ENCODE data around the gene EMX1. TPM values are rescaled to one million over a fixed set of nuclear protein-coding genes. Genes with fewer than 3 reads are reported as not detected.

Gene EMX1
- total RNA-seq, 5 donors from 2014 or later (not counting 1 experiment from before 2014, with no cell fraction given): not detected

DNA sequence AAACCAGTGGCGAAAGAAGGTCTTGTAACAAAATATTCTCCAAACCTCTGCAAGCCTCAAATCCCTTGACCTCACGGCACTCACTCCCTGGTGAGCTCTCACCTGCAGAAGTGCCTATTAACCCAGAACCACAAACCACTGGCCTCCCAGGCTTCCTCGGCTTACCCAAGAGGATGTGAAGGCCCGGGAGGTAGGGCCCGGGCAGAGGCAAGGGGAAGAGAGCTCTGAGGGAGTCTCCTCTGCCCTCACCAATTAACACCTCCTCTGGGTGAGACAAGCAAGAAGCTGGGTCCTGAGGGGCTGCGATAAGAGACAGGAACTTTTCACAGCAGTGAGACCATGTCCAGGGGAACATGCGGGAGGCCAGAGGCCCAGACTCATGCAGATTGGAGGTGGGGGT, 53.7 kb downstream of the EMX1 start:
- ChIA-PET CTCF (no interaction called here), POLR2A (no interaction called here)
- ATAC-seq (replicated peaks in 1 of 4): no peak
- 94% methylated on average over 2 of the region's 7 CpGs for WGBS (ENCODE audit: insufficient coverage)
- Mint-ChIP-seq H3K27ac (no peak overlapping the region), H3K9me3 (no peaks in the 10 kb centered on the region), H3K4me3 (no peak overlapping the region), H3K36me3 (no peaks in the 10 kb centered on the region), H3K4me1 (no peaks in the 10 kb centered on the region), H3K27me3 (no peaks in the 10 kb centered on the region)
- Histone ChIP-seq H3K36me3 (ENCODE audit: control insufficient read depth in 2 of 2, extremely low read depth in 1 of 2, insufficient read depth in 1 of 2, low read length in 1 of 2) (no peaks in the 10 kb centered on the region), H3K4me1 (ENCODE audit: control insufficient read depth in 1 of 2, extremely low read depth in 1 of 2, insufficient read depth in 2 of 2, low read length in 2 of 2) (no peaks in the 10 kb centered on the region), H3K4me3 (ENCODE audit: control insufficient read depth in 1 of 2, extremely low read depth in 1 of 2, low read length in 1 of 2) (no peak overlapping the region), H3K27ac (ENCODE audit: low read length) (no peak overlapping the region), H3K9me3 (no peaks in the 10 kb centered on the region), H3K27me3 (replicated peaks in 1 of 2; ENCODE audit: control insufficient read depth in 2 of 2, extremely low read depth in 1 of 2, insufficient read depth in 2 of 2, low read length in 1 of 2) (peaks cover 0 to 21% of the 10 kb centered on the region in 2 experiments)
- no peak for DNase-seq

DNA sequence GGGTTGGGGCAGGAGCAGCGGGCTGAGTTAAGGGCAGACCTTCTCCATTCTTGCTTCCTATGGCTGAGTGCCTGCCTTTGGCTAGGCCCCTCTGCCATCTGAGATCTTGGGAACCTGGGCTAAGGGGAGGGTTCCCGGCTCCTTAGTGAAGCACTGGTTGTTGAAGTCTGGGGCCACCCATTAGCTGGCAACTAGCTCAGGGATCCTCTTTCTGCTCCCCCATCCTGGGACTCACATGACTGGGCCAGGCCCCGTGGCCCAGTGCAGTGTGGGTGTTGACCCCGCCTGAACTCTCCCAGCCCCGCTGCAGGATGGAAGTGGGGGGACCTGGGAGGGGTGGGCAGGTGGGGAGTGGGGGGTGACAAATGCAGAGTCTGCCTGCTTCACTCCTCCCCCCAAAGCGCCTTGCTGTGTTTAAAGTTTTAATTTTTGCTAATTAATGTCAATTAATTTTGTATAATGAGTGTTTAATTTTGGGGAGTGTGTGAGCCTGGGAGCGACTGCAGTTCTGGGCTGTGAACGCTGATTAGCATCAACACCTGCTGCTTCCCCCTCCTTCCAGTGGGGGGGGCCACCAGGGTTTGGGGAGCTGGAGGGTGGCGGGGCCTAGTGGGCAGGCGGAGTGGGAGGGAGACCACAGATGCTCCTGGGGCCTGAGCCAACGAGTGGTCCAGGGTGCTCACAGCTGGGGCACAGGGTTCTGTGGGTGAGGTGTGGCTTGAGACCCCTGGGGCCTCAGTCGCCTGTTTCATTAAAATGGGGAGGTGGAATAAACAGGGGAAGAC, 55.2 kb downstream of the EMX1 start:
- CTCF ChIA-PET: interaction anchor here in 1 of 2 donors (1.3 kb wide), 1 partner anchor 46 kb away, joined by 4 read pairs; no protein-coding TSS in a partner anchor
- 88% methylated on average over 1 of the region's 12 CpGs for WGBS (ENCODE audit: insufficient coverage)
- Mint-ChIP-seq H3K4me3 (no peak overlapping the region), H3K4me1 (no peaks in the 10 kb centered on the region), H3K36me3 (no peaks in the 10 kb centered on the region), H3K9me3 (no peaks in the 10 kb centered on the region), H3K27me3 (no peaks in the 10 kb centered on the region), H3K27ac (no peak overlapping the region)
- Histone ChIP-seq H3K27me3 (replicated peaks in 1 of 2; ENCODE audit: control insufficient read depth in 2 of 2, extremely low read depth in 1 of 2, insufficient read depth in 2 of 2, low read length in 1 of 2) (peaks cover 0 to 21% of the 10 kb centered on the region in 2 experiments), H3K27ac (ENCODE audit: low read length) (no peak overlapping the region), H3K4me3 (ENCODE audit: control insufficient read depth in 1 of 2, extremely low read depth in 1 of 2, low read length in 1 of 2) (no peak overlapping the region), H3K36me3 (ENCODE audit: control insufficient read depth in 2 of 2, extremely low read depth in 1 of 2, insufficient read depth in 1 of 2, low read length in 1 of 2) (no peaks in the 10 kb centered on the region), H3K9me3 (no peaks in the 10 kb centered on the region), H3K4me1 (ENCODE audit: control insufficient read depth in 1 of 2, extremely low read depth in 1 of 2, insufficient read depth in 2 of 2, low read length in 2 of 2) (no peaks in the 10 kb centered on the region)
- no peak for DNase-seq
- ATAC-seq (replicated peaks in 1 of 4): no peak
- POLR2A ChIA-PET: no interaction called here

DNA sequence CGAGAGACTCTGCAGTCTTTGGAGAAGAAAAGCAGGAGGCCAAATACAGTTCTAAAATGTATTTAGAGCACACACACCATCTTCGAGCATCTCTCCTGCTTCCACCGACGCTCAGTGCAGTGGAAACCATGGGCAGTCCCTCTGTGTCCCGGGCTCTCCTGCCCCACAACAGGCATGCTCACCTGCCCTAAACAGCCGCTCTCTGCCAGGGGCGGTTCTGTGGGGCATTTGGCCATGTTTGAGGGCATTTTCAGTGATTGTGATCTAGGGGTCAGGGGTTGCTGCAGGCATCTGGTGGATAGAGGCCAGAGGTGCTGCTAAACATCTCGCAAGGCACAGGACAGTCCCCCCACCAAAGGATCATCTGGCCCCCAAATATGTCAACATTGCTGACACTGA, 55.8 kb downstream of the EMX1 start:
- H3K9me3 Mint-ChIP-seq: no peaks in the 10 kb centered on the region
- no peak for DNase-seq
- no peak overlapping the region for H3K4me3 Mint-ChIP-seq
- ChIA-PET POLR2A (no interaction called here), CTCF (interaction anchor here (0.7 to 1.9 kb wide), 4 partner anchors 47 to 190 kb away, joined by 4 to 10 read pairs (median 6); no protein-coding TSS in a partner anchor)
- 85% methylated on average over 6 of the region's 8 CpGs for WGBS (ENCODE audit: insufficient coverage)
- Histone ChIP-seq H3K36me3 (ENCODE audit: control insufficient read depth in 2 of 2, extremely low read depth in 1 of 2, insufficient read depth in 1 of 2, low read length in 1 of 2) (no peaks in the 10 kb centered on the region), H3K4me3 (ENCODE audit: control insufficient read depth in 1 of 2, extremely low read depth in 1 of 2, low read length in 1 of 2) (no peak overlapping the region), H3K9me3 (no peaks in the 10 kb centered on the region), H3K27me3 (replicated peaks in 1 of 2; ENCODE audit: control insufficient read depth in 2 of 2, extremely low read depth in 1 of 2, insufficient read depth in 2 of 2, low read length in 1 of 2) (peaks cover 0 to 21% of the 10 kb centered on the region in 2 experiments), H3K27ac (ENCODE audit: low read length) (no peak overlapping the region), H3K4me1 (ENCODE audit: control insufficient read depth in 1 of 2, extremely low read depth in 1 of 2, insufficient read depth in 2 of 2, low read length in 2 of 2) (no peaks in the 10 kb centered on the region)
- no peaks in the 10 kb centered on the region for H3K36me3 Mint-ChIP-seq
- no peak overlapping the region for H3K27ac Mint-ChIP-seq
- H3K27me3 Mint-ChIP-seq: no peaks in the 10 kb centered on the region
- no peaks in the 10 kb centered on the region for H3K4me1 Mint-ChIP-seq
- ATAC-seq (replicated peaks in 1 of 4): no peak

DNA sequence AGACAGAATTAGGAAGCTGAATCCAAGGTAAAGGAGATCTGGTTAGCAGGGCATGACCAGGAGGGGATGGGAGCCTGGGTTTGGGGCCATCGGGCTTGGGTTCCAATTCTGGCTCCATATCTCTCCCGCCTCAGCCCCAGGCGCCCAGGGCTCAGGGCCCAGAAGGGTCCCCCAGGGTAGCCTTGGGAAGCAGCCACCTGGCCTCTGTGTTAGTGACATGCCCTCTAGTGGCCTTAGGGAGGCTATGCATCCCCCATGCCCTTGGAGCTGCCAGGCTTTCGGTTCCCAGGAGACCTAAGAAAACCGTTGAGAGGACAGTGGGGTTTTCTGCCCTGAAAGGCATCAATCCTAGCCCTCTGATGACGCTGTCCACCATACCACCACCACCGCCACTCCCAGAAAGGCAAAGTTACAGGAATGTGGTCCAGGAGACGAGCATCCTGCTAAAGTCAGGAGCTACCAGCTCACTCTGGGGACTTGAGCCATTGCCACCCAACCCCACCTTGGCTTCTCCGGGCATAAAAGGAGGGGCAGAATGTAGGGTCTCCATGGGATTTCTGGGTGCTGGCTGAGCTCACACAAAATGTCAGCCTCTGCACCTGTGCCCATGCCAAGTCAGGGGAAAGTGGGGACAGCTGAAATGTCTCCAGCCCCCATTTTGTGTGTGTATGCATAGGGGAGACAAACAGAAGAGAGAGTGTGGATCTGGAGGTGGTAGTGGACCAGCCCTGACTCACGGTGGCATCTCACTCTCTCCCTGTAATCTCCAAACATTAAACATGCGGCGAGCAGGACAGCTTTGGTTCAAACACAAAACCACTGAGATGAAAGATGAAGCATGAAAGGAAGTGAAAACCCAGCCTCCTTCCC, 56.5 kb downstream of the EMX1 start:
- Mint-ChIP-seq H3K4me3 (no peak overlapping the region), H3K4me1 (no peaks in the 10 kb centered on the region), H3K36me3 (no peaks in the 10 kb centered on the region), H3K27ac (no peak overlapping the region), H3K9me3 (no peaks in the 10 kb centered on the region), H3K27me3 (no peaks in the 10 kb centered on the region)
- Histone ChIP-seq H3K4me1 (ENCODE audit: control insufficient read depth in 1 of 2, extremely low read depth in 1 of 2, insufficient read depth in 2 of 2, low read length in 2 of 2) (no peaks in the 10 kb centered on the region), H3K27ac (ENCODE audit: low read length) (no peak overlapping the region), H3K36me3 (ENCODE audit: control insufficient read depth in 2 of 2, extremely low read depth in 1 of 2, insufficient read depth in 1 of 2, low read length in 1 of 2) (no peaks in the 10 kb centered on the region), H3K4me3 (ENCODE audit: control insufficient read depth in 1 of 2, extremely low read depth in 1 of 2, low read length in 1 of 2) (no peak overlapping the region), H3K9me3 (no peaks in the 10 kb centered on the region), H3K27me3 (replicated peaks in 1 of 2; ENCODE audit: control insufficient read depth in 2 of 2, extremely low read depth in 1 of 2, insufficient read depth in 2 of 2, low read length in 1 of 2) (peaks cover 0 to 21% of the 10 kb centered on the region in 2 experiments)
- DNase-seq (peak in 21 of 35 experiments; percentile 5 to 55 (median 21)), ATAC-seq (replicated peaks in 1 of 4) (peak in 3 of 4 experiments; percentile 46 to 73 (median 65))
- ChIA-PET POLR2A (no interaction called here), CTCF (interaction anchor here (0.7 to 1.9 kb wide), 7 partner anchors 20 to 530 kb away, joined by 3 to 10 read pairs (median 4); no protein-coding TSS in a partner anchor)
- 51% methylated on average over 6 of the region's 12 CpGs for WGBS (ENCODE audit: insufficient coverage)

DNA sequence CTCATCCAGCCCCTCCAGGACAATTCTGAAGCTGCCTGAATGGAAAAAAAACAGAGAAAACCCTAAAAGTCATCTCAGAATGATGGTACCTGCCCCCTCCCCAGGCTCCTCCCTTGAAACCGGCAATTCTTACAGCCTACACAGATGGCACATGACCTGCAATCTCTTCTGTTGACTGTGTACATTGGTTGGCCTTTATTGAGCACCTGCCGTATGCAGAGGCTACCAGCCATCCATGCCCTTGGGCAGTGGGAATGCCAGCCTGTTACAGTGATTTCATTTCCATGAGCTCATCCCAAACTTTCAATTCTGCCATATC, 57.1 kb downstream of the EMX1 start:
- 63% methylated on average over 2 of the region's 2 CpGs for WGBS (ENCODE audit: insufficient coverage)
- H3K4me1 Mint-ChIP-seq: no peaks in the 10 kb centered on the region
- ATAC-seq (replicated peaks in 1 of 4) (no peak), DNase-seq (no peak)
- Histone ChIP-seq H3K4me1 (ENCODE audit: control insufficient read depth in 1 of 2, extremely low read depth in 1 of 2, insufficient read depth in 2 of 2, low read length in 2 of 2) (no peaks in the 10 kb centered on the region), H3K4me3 (ENCODE audit: control insufficient read depth in 1 of 2, extremely low read depth in 1 of 2, low read length in 1 of 2) (no peak overlapping the region), H3K9me3 (no peaks in the 10 kb centered on the region), H3K27me3 (replicated peaks in 1 of 2; ENCODE audit: control insufficient read depth in 2 of 2, extremely low read depth in 1 of 2, insufficient read depth in 2 of 2, low read length in 1 of 2) (peaks cover 0 to 21% of the 10 kb centered on the region in 2 experiments), H3K36me3 (ENCODE audit: control insufficient read depth in 2 of 2, extremely low read depth in 1 of 2, insufficient read depth in 1 of 2, low read length in 1 of 2) (no peaks in the 10 kb centered on the region), H3K27ac (ENCODE audit: low read length) (no peak overlapping the region)
- no peaks in the 10 kb centered on the region for H3K9me3 Mint-ChIP-seq
- H3K27me3 Mint-ChIP-seq: no peaks in the 10 kb centered on the region
- CTCF ChIA-PET: interaction anchor here (0.7 to 1.9 kb wide), 5 partner anchors 21 to 529 kb away, joined by 3 to 10 read pairs (median 3); no protein-coding TSS in a partner anchor
- no peak overlapping the region for H3K27ac Mint-ChIP-seq
- no peak overlapping the region for H3K4me3 Mint-ChIP-seq
- no peaks in the 10 kb centered on the region for H3K36me3 Mint-ChIP-seq
- POLR2A ChIA-PET: no interaction called here

DNA sequence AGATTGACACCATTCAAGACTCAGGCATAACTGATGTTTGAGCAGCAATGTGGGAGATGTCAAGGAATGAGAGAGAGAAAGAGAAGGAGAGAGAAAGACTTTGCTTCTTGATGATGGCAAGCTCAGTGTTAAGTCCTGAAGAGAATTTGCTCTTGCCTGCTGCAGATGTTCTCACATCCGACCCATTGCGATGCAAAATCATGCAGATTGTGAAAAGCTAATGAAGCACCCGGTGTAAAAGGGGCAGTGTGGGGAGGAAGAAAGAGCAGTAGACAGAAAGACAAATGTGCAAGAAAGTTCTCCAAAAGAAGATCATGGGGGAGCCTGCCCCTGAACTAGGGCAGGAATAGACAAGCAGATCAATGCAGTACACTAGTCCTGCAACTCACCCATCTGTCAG, 57.7 kb downstream of the EMX1 start:
- no peaks in the 10 kb centered on the region for H3K27me3 Mint-ChIP-seq
- H3K4me3 ChIP-seq (ENCODE audit: control insufficient read depth in 1 of 2, extremely low read depth in 1 of 2, low read length in 1 of 2): no peak overlapping the region
- no peak overlapping the region for H3K4me3 Mint-ChIP-seq
- ChIA-PET CTCF (interaction anchor here (0.5 to 1.9 kb wide), 5 partner anchors 10 to 202 kb away, joined by 3 to 10 read pairs (median 5); no protein-coding TSS in a partner anchor), POLR2A (no interaction called here)
- peaks cover 0 to 21% of the 10 kb centered on the region in 2 experiments for H3K27me3 ChIP-seq (replicated peaks in 1 of 2; ENCODE audit: control insufficient read depth in 2 of 2, extremely low read depth in 1 of 2, insufficient read depth in 2 of 2, low read length in 1 of 2)
- H3K27ac ChIP-seq (ENCODE audit: low read length): no peak overlapping the region
- peaks cover 0 to under 1% (median 0%) of the 10 kb centered on the region in 3 donors for H3K4me1 Mint-ChIP-seq
- ATAC-seq (replicated peaks in 1 of 4): no peak
- no peak for DNase-seq
- no peak overlapping the region for H3K27ac Mint-ChIP-seq
- no peaks in the 10 kb centered on the region for H3K36me3 Mint-ChIP-seq
- H3K9me3 Mint-ChIP-seq: no peaks in the 10 kb centered on the region
- H3K36me3 ChIP-seq (ENCODE audit: control insufficient read depth in 2 of 2, extremely low read depth in 1 of 2, insufficient read depth in 1 of 2, low read length in 1 of 2): no peaks in the 10 kb centered on the region
- H3K9me3 ChIP-seq: no peaks in the 10 kb centered on the region
- 85% methylated on average over 3 of the region's 3 CpGs for WGBS (ENCODE audit: insufficient coverage)
- H3K4me1 ChIP-seq (ENCODE audit: control insufficient read depth in 1 of 2, extremely low read depth in 1 of 2, insufficient read depth in 2 of 2, low read length in 2 of 2): no peaks in the 10 kb centered on the region
